HCT116 (cell line): Measurements from ENCODE around the gene ACTR6. TPM values are rescaled to one million over a fixed set of nuclear protein-coding genes. Genes with fewer than 3 reads are reported as not detected.
A peak's percentile ranks its signal among the peaks of the same experiment; 100 is the strongest.

Experiments used
- ATAC-seq: fragments of 200-7000 bp; cut with Tn5 transposase; 2 replicates; pipeline ENCODE4 v1.9.1; 2020; ENCODE audit warnings: mild to moderate bottlenecking, moderate library complexity
- BruUV-seq: library from RNA; stranded (reverse); fragments of 400-500 nt; replicated peaks from 2 replicates; lab custom pipeline; 2021; lab: Mats Ljungman, UMichigan
- CTCF ChIA-PET: fragments of 300-600 bp; sonication (Branson Sonifier 250); formaldehyde crosslinking; loops from one replicate; lab custom pipeline; 2021; ENCODE audit warnings: antibody characterized with exemption; lab: Charles Lee
- POLR2A ChIA-PET: fragments of 300-600, 350-600 bp; sonication (Branson Sonifier 250); formaldehyde crosslinking; loops from one replicate; lab custom pipeline; 2021; ENCODE audit warnings: antibody characterized with exemption; lab: Charles Lee
- RAD21 ChIA-PET, 2 experiments: fragments of 300-600 bp; sonication (Branson Sonifier 250); formaldehyde crosslinking; loops; one replicate each; lab custom pipeline; 2023; ENCODE audit warnings: low total read pairs in 2 of 2; ENCODE audit not compliant: uncharacterized antibody in 2 of 2, unreplicated experiment in 2 of 2, low non-redundant PET in 1 of 2; lab: Charles Lee
- DNase-seq: peaks from one replicate; pipeline ENCODE4 v3.0.0-alpha.2; 2010; ENCODE audit warnings: low read depth, low spot score
- H2AFZ ChIP-seq: fragments of 200-600 bp; shearing (Covaris generic), sonication (generic); 2 replicates; pipeline ENCODE4 v1.6.1; 2017; ENCODE audit warnings: low read depth, mixed run types, mixed read lengths, antibody characterized with exemption, low read length; ENCODE audit not compliant: poor library complexity, severe bottlenecking
- H3K27ac ChIP-seq: 2 replicates; pipeline ENCODE4 v1.5.1; 2012; ENCODE audit warnings: low read depth, low read length
- H3K27me3 ChIP-seq: fragments of 200-600 bp; sonication (generic); 2 replicates; pipeline ENCODE4 v1.6.1; 2016; ENCODE audit warnings: mixed run types, low read length, mixed read lengths; ENCODE audit not compliant: insufficient read depth
- H3K36me3 ChIP-seq, 2 experiments: fragments of 200-500 bp in 1 of 2; fragments of 200-600 bp in 1 of 2; sonication (Bioruptor generic) in 1 of 2; sonication (generic) in 1 of 2; 2 replicates each; pipeline versions ENCODE4 v1.5.1 to v1.6.1; 2014 to 2016; ENCODE audit warnings: low read length in 2 of 2, inconsistent platforms in 1 of 2, mixed read lengths in 1 of 2, mixed run types in 1 of 2; ENCODE audit not compliant: insufficient read depth in 2 of 2, control insufficient read depth in 1 of 2
- H3K4me1 ChIP-seq, 2 experiments: fragments of 200-600 bp in 1 of 2; sonication (generic) in 1 of 2; 2 replicates each; pipeline versions ENCODE4 v1.5.1 to v1.6.1; 2012 to 2017; ENCODE audit warnings: low read length in 2 of 2, inconsistent platforms in 1 of 2, mild to moderate bottlenecking in 1 of 2, mixed read lengths in 1 of 2, mixed run types in 1 of 2, moderate library complexity in 1 of 2; ENCODE audit not compliant: insufficient read depth in 2 of 2, control insufficient read depth in 1 of 2
- H3K4me2 ChIP-seq: fragments of 200-600 bp; sonication (generic); 2 replicates; pipeline ENCODE4 v1.6.1; 2017; ENCODE audit warnings: mixed run types, low read length, mixed read lengths
- H3K4me3 ChIP-seq, 2 experiments: fragments of 200-600 bp in 1 of 2; sonication (generic) in 1 of 2; replicated peaks in 1 of 2; 2 replicates each; pipeline ENCODE4 v1.5.1; 2011 to 2016; ENCODE audit warnings: low read length in 2 of 2, control low read depth in 1 of 2, low read depth in 1 of 2, mild to moderate bottlenecking in 1 of 2, mixed read lengths in 1 of 2, mixed run types in 1 of 2
- H3K79me2 ChIP-seq: fragments of 200-600 bp; sonication (generic); 2 replicates; pipeline ENCODE4 v1.6.1; 2017; ENCODE audit warnings: mild to moderate bottlenecking, mixed run types, low read length, moderate library complexity, mixed read lengths; ENCODE audit not compliant: insufficient read depth
- H3K9ac ChIP-seq: fragments of 200-600 bp; sonication (generic); 2 replicates; pipeline ENCODE4 v1.6.1; 2016; ENCODE audit warnings: low read length, mixed read lengths
- H3K9me2 ChIP-seq: fragments of 200-600 bp; sonication (generic), shearing (Covaris generic); 2 replicates; pipeline ENCODE4 v1.6.1; 2017; ENCODE audit warnings: mixed run types, mild to moderate bottlenecking, moderate library complexity; ENCODE audit not compliant: insufficient read depth
- H3K9me3 ChIP-seq, 2 experiments: fragments of 200-500 bp in 1 of 2; fragments of 200-600 bp in 1 of 2; sonication (Bioruptor generic) in 1 of 2; sonication (generic) in 1 of 2; 2 replicates each; pipeline ENCODE4 v1.6.1; 2014 to 2017; ENCODE audit warnings: low read length in 2 of 2, mixed read lengths in 2 of 2, inconsistent platforms in 1 of 2, low read depth in 1 of 2, mild to moderate bottlenecking in 1 of 2, mixed run types in 1 of 2, moderate library complexity in 1 of 2; ENCODE audit not compliant: control insufficient read depth in 1 of 2, insufficient read depth in 1 of 2
- H4K20me1 ChIP-seq: fragments of 200-600 bp; sonication (generic), shearing (Covaris generic); 2 replicates; pipeline ENCODE4 v1.6.1; 2017; ENCODE audit warnings: mixed run types, mild to moderate bottlenecking, moderate library complexity; ENCODE audit not compliant: insufficient read depth
- EGR1 ChIP-seq: IDR thresholded peaks from 2 replicates; pipeline ENCODE4 v1.6.1; 2012; ENCODE audit warnings: low read depth
- ELF1 ChIP-seq: IDR thresholded peaks from 2 replicates; pipeline ENCODE4 v1.6.1; 2012; ENCODE audit warnings: low read depth, borderline replicate concordance
- EZH2phosphoT487 ChIP-seq: fragments of 200-600 bp; IDR thresholded peaks from 2 replicates; pipeline ENCODE4 v1.6.1; 2018; ENCODE audit warnings: antibody characterized with exemption, borderline replicate concordance
- MAX ChIP-seq: IDR thresholded peaks from 2 replicates; pipeline ENCODE4 v1.6.1; 2012
- POLR2A ChIP-seq: IDR thresholded peaks from 2 replicates; pipeline ENCODE4 v1.7.0; 2011; ENCODE audit warnings: borderline replicate concordance; ENCODE audit not compliant: insufficient read depth, insufficient read length; ENCODE audit errors: extremely low read depth
- POLR2AphosphoS5 ChIP-seq: IDR thresholded peaks from 2 replicates; pipeline ENCODE4 v1.6.1; 2011; ENCODE audit warnings: mild to moderate bottlenecking, low read depth, low read length, moderate library complexity
- SIN3A ChIP-seq: IDR thresholded peaks from 2 replicates; pipeline ENCODE4 v1.6.1; 2012; ENCODE audit warnings: low read depth
- SP1 ChIP-seq: IDR thresholded peaks from 2 replicates; pipeline ENCODE4 v1.6.1; 2012; ENCODE audit warnings: low read depth
- TCF7L2 ChIP-seq: IDR thresholded peaks from 2 replicates; pipeline ENCODE4 v1.7.0; 2011; ENCODE audit warnings: borderline replicate concordance, inconsistent platforms; ENCODE audit not compliant: insufficient read depth, insufficient read length; ENCODE audit errors: extremely low read depth
- YY1 ChIP-seq: IDR thresholded peaks from 2 replicates; pipeline ENCODE4 v1.6.1; 2011; ENCODE audit warnings: low read length, low read depth, moderate library complexity, mild to moderate bottlenecking; ENCODE audit not compliant: insufficient replicate concordance; ENCODE audit errors: extremely low read depth
- ZFX ChIP-seq: fragments of 450-650 bp; IDR thresholded peaks from 2 replicates; pipeline ENCODE4 v1.6.1; 2017
- intact Hi-C: fragments of 100-400 bp; cut with micrococcal nuclease; formaldehyde crosslinking; loops from 2 replicates; pipeline ENCODE4 v1.10.0; 2022
- total RNA-seq: library from RNA; stranded (reverse); gene quantifications from one replicate; pipeline ENCODE4 v1.2.1, GENCODE V29; 2021; ENCODE audit not compliant: unreplicated experiment

The ACTR6 gene
- total RNA-seq, 1 experiment from 2014 or later: 40.4 TPM

- peak within 1 kb of the TSS; percentile 89 for H2AFZ ChIP-seq
- 0 out of 4 replicates have a peak, but pooled peaks cover 0 to 2% of the 10 kb centered on the region in 2 experiments for H3K36me3 ChIP-seq
- H3K4me1 ChIP-seq: peaks cover 3 to 18% of the 10 kb centered on the region in 2 experiments; a peak in 3 of 4 replicates
- H3K9me3 ChIP-seq: no peaks in the 10 kb centered on the region
- peak within 1 kb of the TSS; percentile 89 for H3K27ac ChIP-seq
- H3K9ac ChIP-seq: peak within 1 kb of the TSS; percentile 89
- H4K20me1 ChIP-seq: no peaks in the 10 kb centered on the region
- no peaks in the 10 kb centered on the region for H3K27me3 ChIP-seq
- peaks cover 46% of the 10 kb centered on the region for H3K79me2 ChIP-seq
- ChIA-PET CTCF (interaction anchor here (0.5 to 1.1 kb wide), 5 partner anchors 32 to 288 kb away, joined by 3 to 4 read pairs (median 3); no protein-coding TSS in a partner anchor), RAD21 (interaction anchor here (0.6 to 1.1 kb wide), 3 partner anchors 63 to 1610 kb away, joined by 3 to 4 read pairs (median 3); partner anchors contain the start of gene DRAM1 (in 1 of the 2)), POLR2A (interaction anchor here (0.7 to 1.7 kb wide), 6 partner anchors 8 to 66 kb away, joined by 3 to 8 read pairs (median 3); partner anchors contain the start of gene ACTR6)
- intact Hi-C loops: loop anchor here (2.0 to 5.0 kb wide), 2 partner anchors 66 to 125 kb away; partner anchors contain the start of genes ACTR6 and BLTP3B
- peak; percentile 48 for TF ChIP-seq SP1
- peak; percentile 99 for TF ChIP-seq EGR1
- peak; percentile 30 for TF ChIP-seq POLR2AphosphoS5
- TF ChIP-seq YY1: peak; percentile 73
- no peak; the same call in 1 of the 2 replicates for TF ChIP-seq ELF1
- peak; percentile 62; the same call in 1 of the 2 replicates for TF ChIP-seq SIN3A
- peak; percentile 85; the same call in 1 of the 2 replicates for TF ChIP-seq ZFX
- peak; percentile 34 for TF ChIP-seq POLR2A
- TF ChIP-seq TCF7L2: peak; percentile 90
- TF ChIP-seq MAX: peak; percentile 59
- no peak for TF ChIP-seq EZH2phosphoT487
- DNase-seq: peak; percentile 92
- peak within 1 kb of the TSS; percentile 76 for H3K4me2 ChIP-seq
- peak; percentile 90 for ATAC-seq
- H3K4me3 ChIP-seq: peak within 1 kb of the TSS; percentile 79 to 92
- BruUV-seq: no TSS peak
- H3K9me2 ChIP-seq: no peaks in the 10 kb centered on the region
These were observed 66.4 kb downstream of the ACTR6 start, which contains the start of the genes DEPDC4 and SCYL2 for GRCh38 chr12:100266835-100267602. DEPDC4 (minus strand) TSS chr12:100267079; CDS start chr12:100267076, 3 bp downstream. SCYL2 (plus strand) TSS chr12:100267177; CDS start chr12:100282971, 15,794 bp downstream.
